Neural crest cell (in vitro differentiated cells): ENCODE data around the gene AGO4. TPM values are rescaled to one million over a fixed set of nuclear protein-coding genes. Genes with fewer than 3 reads are reported as not detected.

ENCODE experiments used
- DNase-seq: peaks from one replicate; pipeline ENCODE4 v3.0.0; 2021; ENCODE audit warnings: low read depth, mixed read lengths, low spot score
- H3K27ac Mint-ChIP-seq: one replicate; pipeline ENCODE4 v1.8.0; 2021; ENCODE audit warnings: mild to moderate bottlenecking, mixed read lengths; ENCODE audit not compliant: unreplicated experiment
- H3K27me3 Mint-ChIP-seq: 2 replicates; pipeline ENCODE4 v1.8.0; 2021; ENCODE audit warnings: low read depth, mild to moderate bottlenecking, mixed read lengths
- H3K36me3 Mint-ChIP-seq: 2 replicates; pipeline ENCODE4 v1.8.0; 2021; ENCODE audit warnings: low read depth, mild to moderate bottlenecking, mixed read lengths
- H3K4me1 Mint-ChIP-seq: 2 replicates; pipeline ENCODE4 v1.8.0; 2021; ENCODE audit warnings: mixed read lengths
- H3K4me3 Mint-ChIP-seq: one replicate; pipeline ENCODE4 v1.8.0; 2021; ENCODE audit warnings: mild to moderate bottlenecking, mixed read lengths
- H3K9me3 Mint-ChIP-seq: 2 replicates; pipeline ENCODE4 v1.8.0; 2021; ENCODE audit warnings: mixed read lengths
- total RNA-seq: library from RNA; stranded (reverse); gene quantifications from 2 replicates; pipeline ENCODE4 v1.2.1, GENCODE V29; 2021
- TF ChIP-seq, protein P1 (sequence below): fragments of 200-600 bp; sonication (generic); conservative IDR thresholded peaks from 2 replicates; pipeline ENCODE4 v1.5.0; 2021; ENCODE audit warnings: antibody characterized with exemption, mild to moderate bottlenecking

AGO4 gene
- total RNA-seq, 1 donor from 2014 or later = 17.1 TPM

DNA sequence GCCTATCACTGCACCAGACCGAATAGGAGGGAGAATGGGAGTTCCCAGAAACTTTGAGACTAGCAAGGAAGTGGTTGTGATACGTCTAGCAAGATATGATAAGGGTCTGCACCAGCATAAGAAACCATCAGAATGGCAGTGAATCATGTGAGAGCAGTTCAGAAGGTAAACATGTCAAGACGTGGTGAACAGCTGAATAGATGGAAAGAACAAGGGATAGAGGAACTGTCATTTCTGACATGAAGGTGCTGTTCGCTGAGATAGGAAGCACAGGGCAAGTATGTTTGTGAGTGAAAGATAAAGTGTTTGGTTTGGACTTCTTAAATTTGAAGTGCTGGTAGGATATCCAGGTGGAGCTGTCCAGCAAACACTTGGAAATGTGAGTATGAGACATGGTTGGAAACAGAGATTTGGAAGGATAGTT lies 74.0 kb downstream of the AGO4 start:
- H3K9me3 Mint-ChIP-seq = no peaks in the 10 kb centered on the region
- H3K27ac Mint-ChIP-seq = no peak overlapping the region
- TF ChIP-seq, protein P1, sequence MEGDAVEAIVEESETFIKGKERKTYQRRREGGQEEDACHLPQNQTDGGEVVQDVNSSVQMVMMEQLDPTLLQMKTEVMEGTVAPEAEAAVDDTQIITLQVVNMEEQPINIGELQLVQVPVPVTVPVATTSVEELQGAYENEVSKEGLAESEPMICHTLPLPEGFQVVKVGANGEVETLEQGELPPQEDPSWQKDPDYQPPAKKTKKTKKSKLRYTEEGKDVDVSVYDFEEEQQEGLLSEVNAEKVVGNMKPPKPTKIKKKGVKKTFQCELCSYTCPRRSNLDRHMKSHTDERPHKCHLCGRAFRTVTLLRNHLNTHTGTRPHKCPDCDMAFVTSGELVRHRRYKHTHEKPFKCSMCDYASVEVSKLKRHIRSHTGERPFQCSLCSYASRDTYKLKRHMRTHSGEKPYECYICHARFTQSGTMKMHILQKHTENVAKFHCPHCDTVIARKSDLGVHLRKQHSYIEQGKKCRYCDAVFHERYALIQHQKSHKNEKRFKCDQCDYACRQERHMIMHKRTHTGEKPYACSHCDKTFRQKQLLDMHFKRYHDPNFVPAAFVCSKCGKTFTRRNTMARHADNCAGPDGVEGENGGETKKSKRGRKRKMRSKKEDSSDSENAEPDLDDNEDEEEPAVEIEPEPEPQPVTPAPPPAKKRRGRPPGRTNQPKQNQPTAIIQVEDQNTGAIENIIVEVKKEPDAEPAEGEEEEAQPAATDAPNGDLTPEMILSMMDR = no peak
- H3K4me3 Mint-ChIP-seq = peak overlapping the region; percentile 48
- H3K36me3 Mint-ChIP-seq = no peaks in the 10 kb centered on the region
- no peak for DNase-seq
- H3K27me3 Mint-ChIP-seq = no peaks in the 10 kb centered on the region
- peaks cover 36% of the 10 kb centered on the region for H3K4me1 Mint-ChIP-seq

DNA sequence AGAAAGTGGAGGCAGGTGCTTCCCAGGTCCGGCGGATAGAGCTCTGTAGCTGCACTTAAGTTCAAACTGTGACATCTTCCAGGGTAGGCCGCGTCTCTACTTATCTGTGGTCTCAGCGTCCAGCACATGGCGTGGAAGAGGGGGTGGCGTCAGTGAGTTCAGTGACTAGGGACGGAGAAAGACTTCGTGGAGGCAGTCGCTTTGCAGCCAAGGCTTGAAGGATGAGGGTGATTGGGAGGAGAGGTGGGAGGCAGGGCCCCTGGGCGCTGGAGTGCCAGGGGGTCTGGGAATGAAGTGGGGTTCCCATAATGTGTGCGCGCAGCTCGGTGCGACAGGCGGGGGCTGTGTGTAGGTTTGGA lies 74.7 kb downstream of the AGO4 start:
- peaks cover 43% of the 10 kb centered on the region for H3K4me1 Mint-ChIP-seq
- H3K36me3 Mint-ChIP-seq = no peaks in the 10 kb centered on the region
- H3K4me3 Mint-ChIP-seq = peak overlapping the region; percentile 48
- H3K9me3 Mint-ChIP-seq = no peaks in the 10 kb centered on the region
- TF ChIP-seq, protein P1 = no peak
- no peaks in the 10 kb centered on the region for H3K27me3 Mint-ChIP-seq
- DNase-seq = no peak
- no peak overlapping the region for H3K27ac Mint-ChIP-seq

DNA sequence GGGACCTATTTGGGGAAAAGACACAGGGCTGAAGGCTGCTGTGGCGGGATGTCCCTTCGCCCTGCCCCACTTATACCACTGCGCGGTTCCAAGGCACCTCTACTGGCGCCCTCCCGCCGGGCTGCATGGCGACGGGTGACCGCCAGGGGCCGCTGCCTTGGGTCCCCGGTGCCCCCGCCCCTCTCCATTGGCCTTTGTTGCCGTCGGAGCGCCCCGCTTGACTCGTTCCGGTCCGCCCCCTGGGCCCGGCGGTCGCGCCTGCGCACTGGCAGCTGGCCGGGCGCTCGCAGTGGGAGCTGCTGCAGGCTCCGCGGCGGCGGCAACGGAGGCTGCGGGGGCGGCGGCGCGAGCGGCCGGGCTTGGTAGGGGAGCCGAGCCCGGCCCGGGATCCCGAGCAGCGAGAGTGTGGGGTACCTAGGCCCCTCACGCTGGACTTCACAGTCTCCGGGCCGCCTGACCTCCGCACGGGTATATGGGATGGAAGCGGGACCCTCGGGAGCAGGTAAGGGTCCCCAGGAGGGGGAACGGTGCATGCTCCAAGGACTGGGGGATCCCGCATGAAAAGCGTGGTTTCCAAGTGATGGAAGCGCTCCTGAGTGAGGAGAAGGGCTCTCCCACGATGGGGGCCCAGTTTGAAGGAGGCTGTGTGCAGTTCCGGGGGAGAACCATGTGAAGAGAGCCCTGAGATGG lies 75.3 kb downstream of the AGO4 start, which contains the start of gene AGO1:
TSS of gene AGO1 (plus strand) at position 265 of the 690 bp plus-strand sequence. CDS start at position 478, 213 bp downstream.
- Mint-ChIP-seq H3K9me3 (no peaks in the 10 kb centered on the region), H3K36me3 (no peaks in the 10 kb centered on the region), H3K4me1 (peaks cover 48% of the 10 kb centered on the region), H3K4me3 (peak within 1 kb of the TSS; percentile 97), H3K27ac (peak within 1 kb of the TSS; percentile 85), H3K27me3 (no peaks in the 10 kb centered on the region)
- DNase-seq = peak; percentile 98
- TF ChIP-seq, protein P1 = peak; percentile 97

DNA sequence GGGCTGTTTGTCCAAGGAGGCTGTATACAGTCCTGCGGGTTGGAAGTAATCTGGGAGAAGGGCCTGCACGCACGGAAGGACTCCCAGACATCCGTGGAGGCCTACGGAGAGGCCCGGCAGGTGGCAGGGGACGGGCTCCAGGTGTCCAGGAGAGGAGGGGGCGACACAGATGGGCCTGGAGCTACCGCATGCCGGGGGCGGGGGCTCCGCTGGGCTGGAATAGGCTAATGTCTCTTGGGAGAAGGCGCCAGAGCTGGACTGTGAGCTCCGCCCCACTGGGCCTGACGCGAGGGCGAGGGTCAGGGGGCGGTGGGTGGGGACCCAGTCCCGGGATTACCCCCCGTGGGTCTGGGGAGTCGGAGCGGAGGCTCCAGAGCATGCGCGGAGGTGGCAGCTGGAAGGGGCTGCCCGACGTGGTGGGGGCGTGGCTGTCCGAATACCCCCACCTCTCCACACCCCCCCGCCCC lies 75.9 kb downstream of the AGO4 start:
- TF ChIP-seq, protein P1 = no peak
- H3K27ac Mint-ChIP-seq = peak overlapping the region; percentile 85
- peaks cover 48% of the 10 kb centered on the region for H3K4me1 Mint-ChIP-seq
- peak overlapping the region; percentile 97 for H3K4me3 Mint-ChIP-seq
- H3K36me3 Mint-ChIP-seq = peaks cover 2% of the 10 kb centered on the region
- DNase-seq = peak; percentile 37
- no peaks in the 10 kb centered on the region for H3K9me3 Mint-ChIP-seq
- H3K27me3 Mint-ChIP-seq = no peaks in the 10 kb centered on the region

DNA sequence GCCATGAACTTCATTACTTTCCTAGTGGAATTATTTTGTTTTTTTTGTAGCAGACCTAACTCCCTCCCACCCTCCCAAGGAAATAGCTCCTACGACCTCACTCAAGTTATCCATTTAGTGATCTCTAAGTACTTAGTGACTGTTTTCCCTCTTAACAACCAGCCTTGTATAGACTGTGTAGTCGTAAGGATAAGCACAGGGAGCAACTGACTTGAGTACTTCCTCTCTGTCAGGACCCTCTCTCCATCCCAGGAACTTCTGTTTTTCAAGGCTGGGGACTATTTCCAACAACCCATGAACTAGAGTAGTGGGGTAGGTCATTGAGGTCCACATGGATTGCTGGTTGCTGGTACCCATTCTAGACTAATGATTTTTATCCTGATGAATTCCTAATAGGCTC lies 77.1 kb downstream of the AGO4 start:
- Mint-ChIP-seq H3K4me1 (peaks cover 48% of the 10 kb centered on the region), H3K4me3 (peak overlapping the region; percentile 87), H3K27ac (no peak overlapping the region), H3K36me3 (peaks cover 4% of the 10 kb centered on the region), H3K27me3 (no peaks in the 10 kb centered on the region), H3K9me3 (no peaks in the 10 kb centered on the region)
- TF ChIP-seq, protein P1 = no peak
- DNase-seq = no peak
